Loucy (cell line): Measurements from ENCODE around the gene FAM210A.

ENCODE experiments used
- CTCF ChIP-seq: fragments of 200-600 bp; sonication (generic); conservative IDR thresholded peaks from 2 replicates; pipeline ENCODE4 v1.5.1; 2014; ENCODE audit warnings: mild to moderate bottlenecking, antibody characterized with exemption, low read length
- EZH2phosphoT487 ChIP-seq: fragments of 200-600 bp; IDR thresholded peaks from 2 replicates; pipeline ENCODE4 v1.6.1; 2018; ENCODE audit warnings: antibody characterized with exemption, mild to moderate bottlenecking, moderate library complexity, borderline replicate concordance

- TF ChIP-seq CTCF (no peak), EZH2phosphoT487 (no peak)
Observed at GRCh38 chr18:13625843-13626543, 100.4 kb downstream of the FAM210A start.
